Measurements from ENCODE around the gene ABCA2. TPM values are rescaled to one million over a fixed set of nuclear protein-coding genes. Genes with fewer than 3 reads are reported as not detected.

Gene ABCA2
- total RNA-seq, 3 donors from 2014 or later: 17.0 to 30.6 (median 18.9) TPM

DNA sequence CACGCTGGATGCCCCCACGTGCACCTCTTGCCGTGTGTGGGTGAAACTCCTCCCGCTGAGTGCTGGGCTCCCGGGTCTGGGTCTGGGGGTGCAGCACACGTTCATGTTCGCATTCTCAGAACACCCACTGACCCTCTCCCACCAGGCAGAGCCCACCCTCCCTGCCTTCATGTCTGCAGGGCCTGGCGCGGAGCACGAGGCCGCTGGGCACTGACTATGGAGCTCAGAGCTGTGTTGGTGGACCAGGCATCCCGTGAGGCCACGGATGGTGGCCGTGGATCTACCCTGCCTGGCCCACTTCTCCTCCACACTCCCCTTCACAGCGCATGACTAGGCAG, 67.1 kb downstream of the ABCA2 start:
- DNase-seq (ENCODE audit: low spot score in 2 of 2): no peak
- Histone ChIP-seq H3K36me3 (no peaks in the 10 kb centered on the region), H3K27ac (no peak overlapping the region), H3K27me3 (no peaks in the 10 kb centered on the region), H3K9me3 (no peaks in the 10 kb centered on the region), H3K4me3 (no peak overlapping the region), H3K4me1 (no peaks in the 10 kb centered on the region)
- intact Hi-C loops (cut with DNase I; ENCODE audit: low total_unique reads): loop anchor here (1.0 kb wide), 1 partner anchor 42 kb away; no protein-coding TSS in a partner anchor
- TF ChIP-seq POLR2AphosphoS5 (IDR thresholded peaks at IDR 0.05): no peak
- no peak for TF ChIP-seq POLR2A (IDR thresholded peaks at IDR 0.05)
- TF ChIP-seq CTCF (IDR thresholded peaks at IDR 0.05): no peak

- Histone ChIP-seq H3K4me3 (no peak overlapping the region), H3K9me3 (no peaks in the 10 kb centered on the region), H3K4me1 (no peaks in the 10 kb centered on the region), H3K27ac (no peak overlapping the region), H3K36me3 (no peaks in the 10 kb centered on the region), H3K27me3 (no peaks in the 10 kb centered on the region)
- no peak for DNase-seq (ENCODE audit: low spot score in 2 of 2)
- TF ChIP-seq POLR2AphosphoS5 (IDR thresholded peaks at IDR 0.05) (no peak), POLR2A (IDR thresholded peaks at IDR 0.05) (no peak), CTCF (IDR thresholded peaks at IDR 0.05) (no peak)
- intact Hi-C loops (cut with DNase I; ENCODE audit: low total_unique reads): no loop called here
Observed at GRCh38 chr9:136960212-136960937, 67.7 kb downstream of the ABCA2 start.

GRCh38 chr9:136958898-136959850, 68.9 kb downstream of the ABCA2 start:
- H3K4me3 ChIP-seq: no peak overlapping the region
- no peaks in the 10 kb centered on the region for H3K9me3 ChIP-seq
- no peaks in the 10 kb centered on the region for H3K36me3 ChIP-seq
- no peak for TF ChIP-seq POLR2AphosphoS5 (IDR thresholded peaks at IDR 0.05)
- TF ChIP-seq POLR2A (IDR thresholded peaks at IDR 0.05): no peak
- no peak for TF ChIP-seq CTCF (IDR thresholded peaks at IDR 0.05)
- no peak for DNase-seq (ENCODE audit: low spot score in 2 of 2)
- intact Hi-C loops (cut with DNase I; ENCODE audit: low total_unique reads): no loop called here
- H3K27me3 ChIP-seq: no peaks in the 10 kb centered on the region
- H3K27ac ChIP-seq: no peak overlapping the region
- no peaks in the 10 kb centered on the region for H3K4me1 ChIP-seq

DNA sequence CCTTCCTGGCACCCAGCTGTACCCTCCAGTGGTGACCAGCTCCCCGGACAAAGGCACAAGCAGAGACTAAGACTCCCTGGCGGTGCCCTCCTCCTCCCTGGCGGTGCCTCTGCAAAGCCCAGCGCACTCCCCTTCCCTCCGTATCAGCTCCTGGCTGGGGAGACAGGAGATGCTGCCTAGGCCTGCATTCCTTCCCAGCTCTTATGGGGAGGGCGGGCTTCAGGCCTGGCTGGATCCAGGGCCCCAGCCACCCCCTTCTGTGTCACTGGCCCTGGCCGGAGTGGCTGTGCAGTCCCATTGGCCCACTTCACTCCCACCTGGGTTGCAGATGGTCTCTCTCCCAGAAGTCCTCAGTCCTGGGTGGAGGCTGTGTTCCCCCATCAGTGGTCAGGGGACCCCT, 69.6 kb downstream of the ABCA2 start:
- H3K27ac ChIP-seq: no peak overlapping the region
- H3K4me3 ChIP-seq: no peak overlapping the region
- H3K4me1 ChIP-seq: no peaks in the 10 kb centered on the region
- intact Hi-C loops (cut with DNase I; ENCODE audit: low total_unique reads): no loop called here
- DNase-seq (ENCODE audit: low spot score in 2 of 2): no peak
- no peaks in the 10 kb centered on the region for H3K27me3 ChIP-seq
- TF ChIP-seq POLR2AphosphoS5 (IDR thresholded peaks at IDR 0.05): no peak
- TF ChIP-seq POLR2A (IDR thresholded peaks at IDR 0.05): no peak
- no peak for TF ChIP-seq CTCF (IDR thresholded peaks at IDR 0.05)
- no peaks in the 10 kb centered on the region for H3K36me3 ChIP-seq
- H3K9me3 ChIP-seq: no peaks in the 10 kb centered on the region

GRCh38 chr9:136957901-136958300, 70.1 kb downstream of the ABCA2 start:
- H3K27ac ChIP-seq: no peak overlapping the region
- no peak for DNase-seq (ENCODE audit: low spot score in 2 of 2)
- H3K9me3 ChIP-seq: no peaks in the 10 kb centered on the region
- no peaks in the 10 kb centered on the region for H3K36me3 ChIP-seq
- intact Hi-C loops (cut with DNase I; ENCODE audit: low total_unique reads): no loop called here
- H3K4me3 ChIP-seq: no peak overlapping the region
- TF ChIP-seq POLR2A (IDR thresholded peaks at IDR 0.05) (no peak), CTCF (IDR thresholded peaks at IDR 0.05) (no peak), POLR2AphosphoS5 (IDR thresholded peaks at IDR 0.05) (no peak)
- H3K4me1 ChIP-seq: no peaks in the 10 kb centered on the region
- H3K27me3 ChIP-seq: no peaks in the 10 kb centered on the region

Measured in breast epithelium (tissue), 4 donors.